Measurements from ENCODE around the gene DMXL1.

DMXL1 gene

DNA sequence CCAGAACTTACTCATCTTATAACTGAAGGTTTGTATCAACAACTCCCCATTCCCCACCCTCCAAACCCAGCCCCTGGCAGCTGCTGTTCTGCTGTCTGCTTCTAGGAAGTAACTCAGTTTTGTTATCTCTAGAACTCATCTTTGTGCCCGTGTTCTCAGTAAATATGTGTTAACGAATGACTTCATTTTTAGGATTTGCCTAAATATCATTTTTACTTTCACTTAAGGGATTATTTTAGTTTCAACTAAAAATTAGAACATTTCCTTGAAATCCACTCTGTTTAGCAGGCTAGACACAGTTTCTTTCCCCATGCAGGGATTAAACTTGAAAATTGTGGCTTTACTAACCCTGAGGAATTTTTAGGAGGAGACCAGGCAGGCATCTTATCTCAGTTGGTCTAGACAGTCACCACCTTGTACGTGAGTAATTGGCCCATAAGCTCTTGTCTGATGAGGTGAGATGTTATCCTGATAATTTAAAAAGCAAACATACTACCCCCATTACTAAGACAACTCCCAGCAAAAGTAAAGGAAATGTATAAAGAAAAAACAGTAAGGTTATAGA, 216.7 kb downstream of the DMXL1 start:
- DNase-seq = no peak

GRCh38 chr5:119288379-119289033, 217.6 kb downstream of the DMXL1 start:
- DNase-seq = no peak

- no peak for DNase-seq
These were observed 218.7 kb downstream of the DMXL1 start for GRCh38 chr5:119289438-119290044.

DNA sequence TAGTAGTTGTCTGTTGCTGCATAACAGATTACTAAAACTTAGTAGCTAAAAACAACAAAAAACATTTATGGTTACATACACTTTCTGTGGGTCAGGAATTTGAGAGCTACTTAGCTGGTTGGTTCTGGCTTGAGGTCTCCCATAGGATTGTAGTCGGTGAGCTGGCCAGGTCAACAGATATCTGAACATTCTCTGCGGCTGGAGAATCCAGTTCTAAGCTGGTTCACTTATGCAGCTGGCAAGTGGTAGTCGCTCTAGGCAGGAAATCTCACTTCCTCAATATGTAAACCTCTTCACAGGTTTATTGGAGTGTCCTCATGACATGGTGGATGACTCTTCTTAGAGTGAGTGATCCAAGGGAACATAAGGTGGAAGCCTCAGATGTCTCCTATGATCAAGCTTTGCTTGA, 219.3 kb downstream of the DMXL1 start:
- no peak for DNase-seq

- DNase-seq = no peak
These were observed 219.7 kb downstream of the DMXL1 start for GRCh38 chr5:119290607-119291006.

DNA sequence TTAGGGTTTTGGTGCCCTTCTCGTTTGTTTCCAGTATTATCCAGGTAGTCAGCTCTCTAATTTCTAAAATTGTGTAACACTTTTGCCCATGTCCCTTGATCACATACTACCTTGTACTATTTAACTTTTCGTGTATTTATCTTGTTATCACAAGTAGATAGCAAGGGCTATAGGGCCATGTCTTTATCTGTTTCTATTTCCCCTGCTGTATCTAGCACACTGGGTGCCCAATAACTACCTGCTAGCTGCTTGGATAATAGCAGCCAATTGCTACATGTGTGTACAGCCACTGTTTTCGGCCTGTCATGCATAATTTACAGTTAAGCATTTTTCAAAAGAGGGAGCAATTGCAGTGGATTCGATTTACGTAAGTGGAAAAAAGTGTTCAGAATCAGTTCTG, 220.2 kb downstream of the DMXL1 start:
- DNase-seq = no peak

- no peak for DNase-seq
These were observed 221.0 kb downstream of the DMXL1 start for GRCh38 chr5:119291877-119292276.

DNA sequence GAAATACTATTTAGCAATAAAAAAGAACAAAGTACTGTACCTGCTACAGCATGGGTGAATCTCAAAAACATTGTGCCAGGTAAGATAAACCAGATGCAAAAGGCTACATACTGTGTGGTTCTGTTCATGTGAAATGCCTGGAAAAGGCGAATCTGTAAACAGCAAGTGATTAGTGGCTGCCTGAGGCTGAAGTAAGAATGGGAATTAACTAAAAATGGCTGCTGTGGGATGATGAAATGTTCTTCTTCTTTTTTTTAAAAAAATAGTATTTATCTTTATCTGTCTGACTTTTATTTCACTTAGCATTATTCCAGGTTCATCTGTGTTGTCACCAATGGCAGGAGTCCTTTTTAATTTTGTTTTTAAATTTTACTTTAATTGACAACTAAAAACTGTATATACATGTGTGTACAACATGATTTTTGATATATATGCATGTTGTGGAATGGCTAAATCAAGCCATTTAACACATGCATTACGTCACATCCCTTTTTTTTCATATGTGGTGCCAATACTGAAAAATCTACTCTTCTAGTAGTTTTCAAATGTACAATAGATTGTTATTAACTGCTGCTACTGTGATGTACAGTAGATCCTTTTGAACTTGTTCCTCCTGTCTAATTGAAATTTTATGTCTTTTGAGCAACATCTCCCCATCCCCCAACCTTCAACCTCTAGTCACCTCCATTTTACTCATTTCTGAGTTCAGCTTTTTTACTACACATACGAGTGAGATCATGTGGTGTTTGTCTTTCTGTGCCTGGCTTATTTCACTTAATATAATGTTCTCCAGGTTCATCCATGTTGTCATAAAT, 222.0 kb downstream of the DMXL1 start:
- no peak for DNase-seq

DNA sequence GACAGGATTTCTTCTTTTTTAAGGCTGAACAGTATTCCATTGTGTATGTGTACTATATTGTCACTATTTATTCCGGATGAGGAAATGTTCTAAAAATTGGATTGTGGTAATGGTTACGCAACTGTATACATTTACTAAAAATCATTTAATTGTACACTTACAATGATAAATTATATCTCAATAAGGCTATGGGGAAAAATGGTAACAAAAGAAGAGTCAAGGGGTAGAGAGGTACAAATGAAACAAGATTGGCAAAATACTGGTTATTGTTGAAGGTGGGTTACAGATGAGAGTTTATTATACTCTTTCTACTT, 222.6 kb downstream of the DMXL1 start:
- no peak for DNase-seq
